ENCODE data around the gene NFIC.
"Not testable (repeated sequence)": the region's sequence is repeated elsewhere in the genome, so short reads cannot be mapped to it uniquely, and the experiment has no call there.

Gene NFIC

DNA sequence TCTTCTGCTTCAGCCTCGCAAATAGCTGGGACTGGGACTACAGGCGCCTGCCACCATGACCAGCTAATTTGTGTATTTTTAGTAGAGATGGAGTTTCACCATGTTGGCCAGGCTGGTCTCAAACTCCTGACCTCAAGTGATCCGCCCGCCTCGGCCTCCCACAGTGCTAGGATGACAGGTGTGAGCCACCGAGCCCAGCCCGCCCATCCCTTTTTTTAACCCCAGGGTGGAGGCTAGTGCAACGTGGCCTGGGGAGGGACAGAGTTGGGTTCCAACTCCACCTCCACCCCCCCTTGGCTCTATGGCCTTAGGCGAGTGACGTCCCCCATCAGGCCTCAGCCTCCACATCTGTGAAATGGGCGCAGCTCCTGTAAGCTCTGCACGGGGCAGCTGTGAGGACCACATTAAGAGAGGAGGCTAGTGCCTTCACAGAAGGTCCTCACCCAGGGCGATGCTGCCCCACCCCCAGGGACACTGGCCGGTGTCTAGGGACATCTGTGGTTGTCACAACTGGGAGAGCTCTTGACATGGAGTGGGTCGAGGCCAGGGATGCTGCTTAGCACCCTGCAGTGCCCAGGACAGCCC lies 76.2 kb downstream of the NFIC start:
- Histone ChIP-seq H2AFZ (ENCODE audit: low read length) (no peak overlapping the region), H3K27me3 (ENCODE audit: insufficient read depth, low read length) (no peaks in the 10 kb centered on the region), H3K9ac (ENCODE audit: low read length) (no peak overlapping the region), H3K27ac (ENCODE audit: low read depth, low read length, poor library complexity, severe bottlenecking) (no peak overlapping the region), H3F3A (ENCODE audit: insufficient read depth, low read length) (no peaks in the 10 kb centered on the region), H3K36me3 (ENCODE audit: insufficient read depth, low read length) (no peaks in the 10 kb centered on the region), H3K4me3 (ENCODE audit: low read depth, low read length, poor library complexity, severe bottlenecking) (no peak overlapping the region), H3K79me2 (ENCODE audit: insufficient read depth, low read length) (no peaks in the 10 kb centered on the region), H3K4me1 (ENCODE audit: insufficient read depth, low read length, severe bottlenecking) (no peaks in the 10 kb centered on the region), H3K4me2 (ENCODE audit: low read length) (no peak overlapping the region), H3K9me3 (ENCODE audit: low read length) (no peaks in the 10 kb centered on the region), H4K20me1 (ENCODE audit: insufficient read depth, low read length) (no peaks in the 10 kb centered on the region), H3K9me2 (ENCODE audit: low read depth, low read length) (no peaks in the 10 kb centered on the region)
- TF ChIP-seq, protein P1, sequence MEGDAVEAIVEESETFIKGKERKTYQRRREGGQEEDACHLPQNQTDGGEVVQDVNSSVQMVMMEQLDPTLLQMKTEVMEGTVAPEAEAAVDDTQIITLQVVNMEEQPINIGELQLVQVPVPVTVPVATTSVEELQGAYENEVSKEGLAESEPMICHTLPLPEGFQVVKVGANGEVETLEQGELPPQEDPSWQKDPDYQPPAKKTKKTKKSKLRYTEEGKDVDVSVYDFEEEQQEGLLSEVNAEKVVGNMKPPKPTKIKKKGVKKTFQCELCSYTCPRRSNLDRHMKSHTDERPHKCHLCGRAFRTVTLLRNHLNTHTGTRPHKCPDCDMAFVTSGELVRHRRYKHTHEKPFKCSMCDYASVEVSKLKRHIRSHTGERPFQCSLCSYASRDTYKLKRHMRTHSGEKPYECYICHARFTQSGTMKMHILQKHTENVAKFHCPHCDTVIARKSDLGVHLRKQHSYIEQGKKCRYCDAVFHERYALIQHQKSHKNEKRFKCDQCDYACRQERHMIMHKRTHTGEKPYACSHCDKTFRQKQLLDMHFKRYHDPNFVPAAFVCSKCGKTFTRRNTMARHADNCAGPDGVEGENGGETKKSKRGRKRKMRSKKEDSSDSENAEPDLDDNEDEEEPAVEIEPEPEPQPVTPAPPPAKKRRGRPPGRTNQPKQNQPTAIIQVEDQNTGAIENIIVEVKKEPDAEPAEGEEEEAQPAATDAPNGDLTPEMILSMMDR (IDR thresholded peaks at IDR 0.05; ENCODE audit: low read length), result no peak
- no peak for TF ChIP-seq EZH2 (IDR thresholded peaks at IDR 0.05; ENCODE audit: borderline replicate concordance, low read length)

DNA sequence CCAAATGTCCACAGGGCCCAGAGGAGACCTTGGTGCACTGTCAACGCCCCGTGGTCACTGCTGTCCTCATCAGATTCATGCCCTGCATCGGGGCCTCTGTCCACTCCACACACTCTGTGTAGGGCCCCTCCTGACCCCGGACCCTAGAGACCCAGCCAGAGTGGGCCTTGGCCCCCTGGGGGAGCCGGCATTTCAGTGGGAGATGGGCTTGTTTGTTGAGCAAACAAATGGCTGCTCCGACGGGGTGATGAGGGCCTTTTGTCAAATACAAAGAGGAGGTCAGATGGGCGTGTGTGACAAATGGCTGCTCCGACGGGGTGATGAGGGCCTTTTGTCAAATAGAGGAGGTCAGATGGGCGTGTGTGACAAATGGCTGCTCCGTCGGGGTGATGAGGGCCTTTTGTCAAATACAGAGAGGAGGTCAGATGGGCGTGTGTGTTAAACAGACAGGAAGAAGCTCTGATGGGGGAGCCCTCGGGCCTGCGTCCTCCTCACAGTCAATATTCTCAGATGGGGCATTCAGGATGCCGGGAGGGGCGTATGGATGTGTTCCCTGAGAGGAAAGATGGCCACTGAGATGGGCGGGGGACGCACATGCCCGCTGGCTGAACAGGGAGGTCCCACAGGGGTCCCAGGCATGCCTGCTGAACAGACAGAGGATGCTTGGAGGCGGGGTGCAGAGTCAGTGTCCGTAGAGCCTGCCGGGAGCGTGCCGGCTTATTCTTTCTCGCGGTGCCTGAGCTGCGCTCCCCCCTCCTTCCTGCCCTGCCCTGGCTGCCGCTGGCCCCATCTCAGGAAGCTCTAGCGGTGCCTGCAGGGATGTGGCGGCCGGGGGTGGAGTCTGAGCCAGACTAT lies 77.7 kb downstream of the NFIC start:
- H3K4me1 ChIP-seq (ENCODE audit: insufficient read depth, low read length, severe bottlenecking), result no peaks in the 10 kb centered on the region
- no peaks in the 10 kb centered on the region for H3K9me2 ChIP-seq (ENCODE audit: low read depth, low read length)
- no peaks in the 10 kb centered on the region for H4K20me1 ChIP-seq (ENCODE audit: insufficient read depth, low read length)
- no peak overlapping the region for H3K4me2 ChIP-seq (ENCODE audit: low read length)
- no peak overlapping the region for H3K9ac ChIP-seq (ENCODE audit: low read length)
- H3K79me2 ChIP-seq (ENCODE audit: insufficient read depth, low read length), result no peaks in the 10 kb centered on the region
- H2AFZ ChIP-seq (ENCODE audit: low read length), result no peak overlapping the region
- TF ChIP-seq, protein P1 (IDR thresholded peaks at IDR 0.05; ENCODE audit: low read length), result no peak
- no peak for TF ChIP-seq EZH2 (IDR thresholded peaks at IDR 0.05; ENCODE audit: borderline replicate concordance, low read length)
- H3K4me3 ChIP-seq (ENCODE audit: low read depth, low read length, poor library complexity, severe bottlenecking), result no peak overlapping the region
- no peaks in the 10 kb centered on the region for H3K27me3 ChIP-seq (ENCODE audit: insufficient read depth, low read length)
- H3K36me3 ChIP-seq (ENCODE audit: insufficient read depth, low read length), result no peaks in the 10 kb centered on the region
- no peaks in the 10 kb centered on the region for H3K9me3 ChIP-seq (ENCODE audit: low read length)
- no peaks in the 10 kb centered on the region for H3F3A ChIP-seq (ENCODE audit: insufficient read depth, low read length)
- no peak overlapping the region for H3K27ac ChIP-seq (ENCODE audit: low read depth, low read length, poor library complexity, severe bottlenecking)

DNA sequence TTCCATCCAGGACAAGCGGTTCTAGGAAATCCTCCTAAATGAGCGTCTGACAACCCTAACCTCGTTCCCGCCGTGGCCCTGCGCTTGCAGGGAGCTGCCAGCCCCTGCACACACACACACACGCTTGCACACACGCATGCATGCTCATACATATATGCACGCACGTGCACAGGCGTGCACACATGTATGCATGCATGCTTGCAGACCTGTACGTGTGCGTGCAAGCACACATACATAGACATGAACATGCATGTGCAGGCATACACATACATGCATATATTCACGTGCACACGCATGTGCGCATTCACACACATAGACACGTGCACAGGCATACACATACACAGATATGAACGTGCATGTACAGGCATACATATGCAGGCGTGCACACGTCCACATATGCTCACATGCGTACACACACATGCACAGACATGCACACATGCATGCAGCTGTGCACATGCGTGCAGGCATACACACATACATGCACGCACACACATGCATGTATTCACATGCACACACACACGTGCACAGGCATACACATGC lies 78.4 kb downstream of the NFIC start:
- Histone ChIP-seq H3K4me3 (ENCODE audit: low read depth, low read length, poor library complexity, severe bottlenecking) (no peak overlapping the region), H3K9me3 (ENCODE audit: low read length) (no peaks in the 10 kb centered on the region), H3K79me2 (ENCODE audit: insufficient read depth, low read length) (no peaks in the 10 kb centered on the region), H3K4me1 (ENCODE audit: insufficient read depth, low read length, severe bottlenecking) (no peaks in the 10 kb centered on the region), H3K4me2 (ENCODE audit: low read length) (no peak overlapping the region), H3K27ac (ENCODE audit: low read depth, low read length, poor library complexity, severe bottlenecking) (no peak overlapping the region), H4K20me1 (ENCODE audit: insufficient read depth, low read length) (no peaks in the 10 kb centered on the region), H2AFZ (ENCODE audit: low read length) (no peak overlapping the region), H3F3A (ENCODE audit: insufficient read depth, low read length) (no peaks in the 10 kb centered on the region), H3K9ac (ENCODE audit: low read length) (no peak overlapping the region), H3K9me2 (ENCODE audit: low read depth, low read length) (no peaks in the 10 kb centered on the region), H3K27me3 (ENCODE audit: insufficient read depth, low read length) (no peaks in the 10 kb centered on the region), H3K36me3 (ENCODE audit: insufficient read depth, low read length) (no peaks in the 10 kb centered on the region)
- TF ChIP-seq, protein P1 (IDR thresholded peaks at IDR 0.05; ENCODE audit: low read length), result no peak
- no peak for TF ChIP-seq EZH2 (IDR thresholded peaks at IDR 0.05; ENCODE audit: borderline replicate concordance, low read length)

DNA sequence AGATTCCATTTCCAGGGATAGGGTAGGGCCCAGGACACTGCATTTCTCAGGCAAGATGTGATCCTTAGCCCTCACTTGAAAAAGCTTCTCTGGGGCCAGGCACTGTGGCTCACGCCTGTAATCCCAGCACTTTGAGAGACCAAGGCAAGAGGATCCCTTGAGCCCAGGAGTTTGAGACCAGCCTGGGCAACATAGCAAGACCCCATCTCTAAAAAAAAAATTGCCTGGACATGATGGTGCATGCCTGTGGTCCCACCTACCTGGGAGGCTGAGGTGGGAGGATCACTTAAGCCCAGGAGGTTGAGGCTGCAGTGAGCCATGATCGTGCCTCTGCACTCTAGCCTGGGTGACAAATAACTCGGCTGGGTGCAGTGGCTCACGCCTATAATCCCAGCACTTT lies 80.3 kb downstream of the NFIC start:
- not testable (repeated sequence) for H2AFZ ChIP-seq (ENCODE audit: low read length); H3K79me2 ChIP-seq (ENCODE audit: insufficient read depth, low read length); H3K36me3 ChIP-seq (ENCODE audit: insufficient read depth, low read length); H3F3A ChIP-seq (ENCODE audit: insufficient read depth, low read length); H3K27ac ChIP-seq (ENCODE audit: low read depth, low read length, poor library complexity, severe bottlenecking); H3K4me3 ChIP-seq (ENCODE audit: low read depth, low read length, poor library complexity, severe bottlenecking); H3K9ac ChIP-seq (ENCODE audit: low read length); H3K27me3 ChIP-seq (ENCODE audit: insufficient read depth, low read length); H3K9me2 ChIP-seq (ENCODE audit: low read depth, low read length); H3K9me3 ChIP-seq (ENCODE audit: low read length); H4K20me1 ChIP-seq (ENCODE audit: insufficient read depth, low read length); H3K4me1 ChIP-seq (ENCODE audit: insufficient read depth, low read length, severe bottlenecking); H3K4me2 ChIP-seq (ENCODE audit: low read length)

Data from OCI-LY1 (cell line).